Upper lobe of left lung (tissue), 4 donors: ENCODE results near the gene ZC3H4.

Experiments used
- CTCF ChIP-seq, 6 experiments: fragments of 450-650 bp in 4 of 6; fragments of 200-600 bp in 2 of 6; sonication (generic) in 2 of 6; IDR thresholded peaks; one replicate each; pipeline ENCODE4 v1.5.1; 2016 to 2019; ENCODE audit warnings: antibody characterized with exemption in 6 of 6
- EP300 ChIP-seq, 4 donors: sonication (generic); formaldehyde crosslinking; IDR thresholded peaks; one replicate each; pipeline ENCODE4 v1.5.1; 2017; ENCODE audit warnings: antibody characterized with exemption in 4 of 4, control low read depth in 2 of 4
- POLR2A ChIP-seq, 4 donors: fragments of 450-650 bp; IDR thresholded peaks; one replicate each; pipeline ENCODE4 v1.5.1; 2016 to 2017; ENCODE audit warnings: antibody characterized with exemption in 4 of 4, mild to moderate bottlenecking in 2 of 4

DNA sequence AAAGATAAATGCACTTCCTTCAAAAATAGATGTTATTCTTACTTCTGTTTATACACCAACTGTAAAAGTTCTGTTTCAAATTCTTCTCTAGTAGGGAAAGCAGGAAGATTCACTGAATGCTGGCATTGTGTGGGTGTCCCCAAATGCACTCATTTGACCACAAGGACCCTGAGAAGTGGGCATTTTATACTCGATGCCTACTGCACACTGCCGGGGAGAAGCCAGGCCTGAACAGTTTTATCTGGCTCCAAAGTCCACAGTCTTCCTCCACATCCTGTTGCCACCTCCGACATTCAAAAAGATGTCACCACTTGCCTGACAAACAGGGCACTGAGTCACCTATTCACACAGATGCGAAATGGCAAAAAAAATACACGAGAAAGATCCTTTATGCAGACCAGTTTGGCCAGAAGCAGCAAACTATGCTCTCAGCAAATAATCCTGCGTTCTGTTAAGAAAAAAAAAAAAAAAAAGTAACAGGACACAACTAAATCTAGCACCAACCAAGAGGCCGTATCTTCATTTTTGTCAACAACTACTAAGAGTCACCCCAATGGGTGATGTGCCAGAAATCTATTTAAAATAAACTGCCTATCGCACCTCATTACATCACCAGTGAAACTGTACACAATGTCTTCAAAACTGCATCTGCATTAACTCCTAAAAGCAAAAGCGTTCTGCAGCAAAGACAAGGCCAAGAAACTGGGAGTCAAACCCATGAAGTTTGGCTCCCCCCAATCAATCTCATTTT, 6.2 kb downstream of the ZC3H4 start:
- no peak for TF ChIP-seq CTCF (IDR thresholded peaks at IDR 0.05)
- no peak for TF ChIP-seq EP300 (IDR thresholded peaks at IDR 0.05)
- TF ChIP-seq POLR2A (IDR thresholded peaks at IDR 0.05), result no peak
